PC-3 (cell line): ENCODE measurements around the gene KCNK5.

Experiments
- CTCF ChIP-seq: fragments of 300-600 bp; sonication (generic); conservative IDR thresholded peaks from 2 replicates; pipeline ENCODE4 v1.5.1; 2017; ENCODE audit warnings: antibody characterized with exemption, low read depth, mild to moderate bottlenecking, low read length
- EZH2phosphoT487 ChIP-seq: fragments of 300-600 bp; sonication (generic); IDR thresholded peaks from 2 replicates; pipeline ENCODE4 v1.6.1; 2018; ENCODE audit warnings: mild to moderate bottlenecking, antibody characterized with exemption, low read length, borderline replicate concordance

- TF ChIP-seq CTCF (no peak), EZH2phosphoT487 (no peak)
Observed at GRCh38 chr6:39276379-39276995, 47.2 kb upstream of the KCNK5 start.
